ENCODE data around the gene GRIFIN.

Gene GRIFIN

DNA sequence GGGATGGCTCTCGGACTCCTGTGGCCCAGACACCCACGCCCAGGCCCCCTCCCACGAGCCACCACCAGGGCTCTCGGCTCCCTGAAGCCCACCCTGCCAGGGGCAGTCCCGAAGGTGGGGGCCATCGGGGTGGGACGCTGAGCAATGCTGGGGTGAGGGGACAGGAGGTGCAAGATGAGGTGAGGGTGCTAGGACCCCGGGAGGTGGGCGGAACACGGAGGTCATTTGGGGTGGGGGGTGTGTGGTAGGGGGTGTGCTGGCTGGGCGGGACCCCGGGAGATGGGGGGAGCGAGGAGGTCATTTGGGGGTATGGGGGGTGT, 26.4 kb upstream of the GRIFIN start:
- DNase-seq (ENCODE audit: low read depth in 2 of 2), result no peak
- TF ChIP-seq, protein P1, sequence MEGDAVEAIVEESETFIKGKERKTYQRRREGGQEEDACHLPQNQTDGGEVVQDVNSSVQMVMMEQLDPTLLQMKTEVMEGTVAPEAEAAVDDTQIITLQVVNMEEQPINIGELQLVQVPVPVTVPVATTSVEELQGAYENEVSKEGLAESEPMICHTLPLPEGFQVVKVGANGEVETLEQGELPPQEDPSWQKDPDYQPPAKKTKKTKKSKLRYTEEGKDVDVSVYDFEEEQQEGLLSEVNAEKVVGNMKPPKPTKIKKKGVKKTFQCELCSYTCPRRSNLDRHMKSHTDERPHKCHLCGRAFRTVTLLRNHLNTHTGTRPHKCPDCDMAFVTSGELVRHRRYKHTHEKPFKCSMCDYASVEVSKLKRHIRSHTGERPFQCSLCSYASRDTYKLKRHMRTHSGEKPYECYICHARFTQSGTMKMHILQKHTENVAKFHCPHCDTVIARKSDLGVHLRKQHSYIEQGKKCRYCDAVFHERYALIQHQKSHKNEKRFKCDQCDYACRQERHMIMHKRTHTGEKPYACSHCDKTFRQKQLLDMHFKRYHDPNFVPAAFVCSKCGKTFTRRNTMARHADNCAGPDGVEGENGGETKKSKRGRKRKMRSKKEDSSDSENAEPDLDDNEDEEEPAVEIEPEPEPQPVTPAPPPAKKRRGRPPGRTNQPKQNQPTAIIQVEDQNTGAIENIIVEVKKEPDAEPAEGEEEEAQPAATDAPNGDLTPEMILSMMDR (IDR thresholded peaks at IDR 0.05; ENCODE audit: low read depth, low read length), result no peak
- no peak overlapping the region for H3K4me3 ChIP-seq (replicated peaks in 1 of 2; ENCODE audit: low read depth in 2 of 2, low read length in 2 of 2)

DNA sequence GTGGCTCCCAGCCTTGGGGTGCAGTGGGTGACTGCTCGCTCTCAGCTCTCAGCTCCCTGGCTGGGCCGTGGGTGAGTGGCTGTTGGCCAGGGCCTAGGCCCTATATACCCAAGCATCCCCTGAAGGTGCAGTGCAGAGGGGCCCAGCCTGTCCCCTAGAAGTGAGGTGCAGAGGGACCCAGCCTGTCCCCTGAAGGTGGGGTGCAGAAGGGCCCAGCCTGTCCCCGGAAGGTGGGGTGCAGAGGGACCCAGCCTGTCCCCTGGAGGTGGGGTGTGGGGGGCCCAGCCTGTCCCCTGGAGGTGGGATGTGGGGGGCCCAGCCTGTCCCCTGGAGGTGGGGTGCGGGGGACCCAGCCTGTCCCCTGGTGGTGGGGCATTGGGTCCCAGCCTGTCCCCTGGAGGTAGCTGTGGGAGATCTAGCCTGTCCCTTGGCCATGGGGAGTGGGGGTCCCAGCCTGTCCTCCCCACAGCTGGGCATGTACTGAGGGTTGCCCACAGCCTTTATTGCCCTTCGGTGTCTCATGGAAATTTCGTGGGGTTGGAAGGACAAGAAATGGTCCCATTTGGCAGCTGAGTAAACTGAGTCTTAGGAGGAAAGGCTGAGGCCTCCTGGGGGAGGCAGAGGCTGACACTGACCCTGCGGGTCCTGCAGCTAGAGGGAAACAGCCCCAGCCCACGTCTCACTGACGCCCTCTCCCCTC, 25.9 kb upstream of the GRIFIN start:
- no peak overlapping the region for H3K4me3 ChIP-seq (replicated peaks in 1 of 2; ENCODE audit: low read depth in 2 of 2, low read length in 2 of 2)
- TF ChIP-seq, protein P1 (IDR thresholded peaks at IDR 0.05; ENCODE audit: low read depth, low read length), result no peak
- DNase-seq (ENCODE audit: low read depth in 2 of 2), result no peak

DNA sequence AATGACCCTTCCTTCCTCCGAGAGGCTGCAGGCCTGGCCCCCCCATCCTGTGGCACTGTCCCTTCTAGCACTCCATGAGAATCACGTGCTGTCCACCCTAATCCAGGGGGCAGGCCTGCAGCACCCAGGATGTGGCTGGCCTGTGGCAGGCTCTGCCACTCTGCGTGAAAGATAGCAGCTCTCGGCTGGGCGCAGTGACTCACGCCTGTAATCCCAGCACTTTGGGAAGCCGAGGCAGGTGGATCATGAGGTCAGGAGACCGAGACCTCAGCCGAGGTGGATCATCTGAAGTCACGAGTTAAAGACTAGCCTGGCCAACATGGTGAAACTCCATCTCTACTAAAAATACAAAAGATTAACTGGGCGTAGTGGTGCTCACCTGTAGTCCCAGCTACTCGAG, 24.5 kb upstream of the GRIFIN start:
- no peak overlapping the region for H3K4me3 ChIP-seq (replicated peaks in 1 of 2; ENCODE audit: low read depth in 2 of 2, low read length in 2 of 2)
- DNase-seq (ENCODE audit: low read depth in 2 of 2), result no peak
- TF ChIP-seq, protein P1 (IDR thresholded peaks at IDR 0.05; ENCODE audit: low read depth, low read length), result no peak

DNA sequence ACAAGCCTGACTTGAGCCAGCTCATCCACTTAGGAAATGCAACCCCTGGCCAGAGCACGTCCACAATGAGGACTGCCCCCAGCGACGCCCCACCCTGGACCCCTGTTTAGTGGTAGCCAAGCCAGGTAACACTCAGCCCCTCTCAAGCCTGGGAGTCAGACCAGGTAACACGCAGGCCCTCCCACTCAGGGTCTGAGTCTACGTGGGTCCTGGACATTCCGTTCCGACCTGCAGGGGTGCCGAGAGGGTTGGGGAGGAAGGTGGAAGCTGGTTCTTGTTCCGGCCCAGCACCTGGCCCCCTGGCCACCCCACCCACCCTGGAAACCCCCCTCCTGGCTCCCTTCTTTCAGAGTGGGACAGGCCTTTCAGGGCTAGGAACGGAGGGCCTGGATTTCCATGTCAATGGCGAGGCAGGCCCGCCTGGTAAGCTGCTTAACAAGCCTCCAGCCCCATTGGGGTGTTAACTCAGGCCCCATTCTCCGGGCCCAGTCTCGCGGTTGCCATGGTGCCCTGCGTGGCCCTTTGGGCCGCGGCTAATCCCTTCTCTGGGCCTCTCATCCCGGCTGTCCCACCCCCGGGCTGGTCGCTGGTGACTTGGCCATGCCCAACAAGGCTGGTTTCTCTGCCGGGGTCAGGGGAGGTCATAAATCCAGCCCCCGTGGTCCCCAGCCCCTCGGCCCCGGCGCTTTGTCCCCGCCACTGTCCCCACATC, 23.7 kb upstream of the GRIFIN start:
- TF ChIP-seq, protein P1 (IDR thresholded peaks at IDR 0.05; ENCODE audit: low read depth, low read length), result no peak
- no peak for DNase-seq (ENCODE audit: low read depth in 2 of 2)
- H3K4me3 ChIP-seq (replicated peaks in 1 of 2; ENCODE audit: low read depth in 2 of 2, low read length in 2 of 2), result no peak overlapping the region

DNA sequence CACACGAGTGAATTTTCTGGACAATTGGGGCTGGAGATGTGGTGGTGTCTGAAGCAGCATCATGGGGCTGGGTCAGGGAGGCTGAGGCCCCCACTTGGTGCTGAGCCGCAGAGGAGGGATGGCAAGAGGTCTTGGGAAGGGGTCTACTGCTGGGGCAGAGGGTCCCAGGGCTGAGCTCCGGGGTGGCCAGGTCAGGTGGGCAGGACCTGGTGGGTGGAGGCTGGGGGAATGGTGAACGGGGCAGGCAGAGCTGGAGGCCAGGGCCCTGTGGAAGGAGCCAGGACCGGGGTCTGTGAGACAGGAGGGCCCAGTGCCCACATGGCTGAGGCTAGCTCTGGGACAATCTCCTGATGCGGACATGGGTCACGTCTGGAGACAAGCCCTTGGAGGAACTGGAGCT, 23.0 kb upstream of the GRIFIN start:
- TF ChIP-seq, protein P1 (IDR thresholded peaks at IDR 0.05; ENCODE audit: low read depth, low read length), result no peak
- no peak overlapping the region for H3K4me3 ChIP-seq (replicated peaks in 1 of 2; ENCODE audit: low read depth in 2 of 2, low read length in 2 of 2)
- no peak for DNase-seq (ENCODE audit: low read depth in 2 of 2)

DNA sequence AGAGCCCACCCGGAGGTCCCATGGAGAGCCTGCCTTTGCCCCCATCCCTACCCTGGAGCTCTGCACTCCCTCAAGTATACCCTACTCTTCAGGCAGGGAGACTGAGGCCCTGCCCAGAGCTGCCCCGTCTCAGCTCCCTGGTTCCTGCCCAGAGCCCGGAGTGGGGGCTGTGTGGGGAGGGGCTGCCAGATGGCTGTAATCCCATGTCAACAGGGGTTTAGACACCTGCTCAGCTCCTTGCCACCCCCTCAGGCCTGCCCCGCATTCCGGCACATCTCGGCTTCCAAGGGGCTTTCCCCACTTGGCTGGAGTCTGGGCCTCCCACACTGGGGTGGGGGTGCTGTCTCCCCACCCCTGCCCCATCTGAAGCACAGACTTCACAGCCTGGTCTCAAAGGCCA, 22.5 kb upstream of the GRIFIN start:
- TF ChIP-seq, protein P1 (IDR thresholded peaks at IDR 0.05; ENCODE audit: low read depth, low read length), result no peak
- H3K4me3 ChIP-seq (replicated peaks in 1 of 2; ENCODE audit: low read depth in 2 of 2, low read length in 2 of 2), result no peak overlapping the region
- DNase-seq (ENCODE audit: low read depth in 2 of 2), result no peak

Data from cardiac fibroblast (primary cell).